ENCODE measurements around the gene KIF16B. TPM values are rescaled to one million over a fixed set of nuclear protein-coding genes. Genes with fewer than 3 reads are reported as not detected.

The KIF16B gene
- total and polyA plus RNA-seq, 2 experiments from 2014 or later: 9.3 to 21.8 TPM

DNA sequence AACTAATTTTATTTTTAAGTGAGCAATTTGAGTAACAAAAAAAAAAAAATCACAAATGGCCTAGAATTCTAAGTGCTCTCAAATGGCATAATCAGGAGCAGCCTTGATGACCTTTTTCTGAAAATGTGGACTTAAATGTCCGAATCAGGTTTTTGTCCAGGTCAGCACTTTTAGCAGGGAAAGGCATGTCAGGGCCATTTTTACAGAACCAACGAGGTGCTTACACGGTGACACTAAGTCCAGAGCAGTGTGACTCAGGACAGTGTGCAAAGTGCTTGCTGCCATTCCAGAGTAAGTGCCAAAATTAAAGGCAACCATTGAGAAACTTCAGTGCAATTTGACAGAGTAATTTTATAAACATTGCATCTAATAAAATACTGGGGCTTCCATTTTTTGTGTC lies 127.8 kb downstream of the KIF16B start:
- no peak overlapping the region for H3K4me2 ChIP-seq
- DNase-seq (ENCODE audit: low spot score): no peak
- no peaks in the 10 kb centered on the region for H3K9me3 ChIP-seq (ENCODE audit: low read depth)
- WGBS (ENCODE audit: low lambda C conversion rate, missing lambda C conversion rate): 76% methylated on average over 3 of the region's 3 CpGs
- no peaks in the 10 kb centered on the region for H4K20me1 ChIP-seq (ENCODE audit: insufficient read depth, poor library complexity, severe bottlenecking)
- H3K79me2 ChIP-seq: no peaks in the 10 kb centered on the region
- no peak overlapping the region for H3K4me3 ChIP-seq
- H3K9me2 ChIP-seq (replicated peaks; ENCODE audit: insufficient read depth): no peaks in the 10 kb centered on the region
- H3K4me1 ChIP-seq (ENCODE audit: insufficient read depth): no peaks in the 10 kb centered on the region
- TF ChIP-seq EZH2 (IDR thresholded peaks at IDR 0.05; ENCODE audit: borderline replicate concordance): no peak
- TF ChIP-seq, protein P1, sequence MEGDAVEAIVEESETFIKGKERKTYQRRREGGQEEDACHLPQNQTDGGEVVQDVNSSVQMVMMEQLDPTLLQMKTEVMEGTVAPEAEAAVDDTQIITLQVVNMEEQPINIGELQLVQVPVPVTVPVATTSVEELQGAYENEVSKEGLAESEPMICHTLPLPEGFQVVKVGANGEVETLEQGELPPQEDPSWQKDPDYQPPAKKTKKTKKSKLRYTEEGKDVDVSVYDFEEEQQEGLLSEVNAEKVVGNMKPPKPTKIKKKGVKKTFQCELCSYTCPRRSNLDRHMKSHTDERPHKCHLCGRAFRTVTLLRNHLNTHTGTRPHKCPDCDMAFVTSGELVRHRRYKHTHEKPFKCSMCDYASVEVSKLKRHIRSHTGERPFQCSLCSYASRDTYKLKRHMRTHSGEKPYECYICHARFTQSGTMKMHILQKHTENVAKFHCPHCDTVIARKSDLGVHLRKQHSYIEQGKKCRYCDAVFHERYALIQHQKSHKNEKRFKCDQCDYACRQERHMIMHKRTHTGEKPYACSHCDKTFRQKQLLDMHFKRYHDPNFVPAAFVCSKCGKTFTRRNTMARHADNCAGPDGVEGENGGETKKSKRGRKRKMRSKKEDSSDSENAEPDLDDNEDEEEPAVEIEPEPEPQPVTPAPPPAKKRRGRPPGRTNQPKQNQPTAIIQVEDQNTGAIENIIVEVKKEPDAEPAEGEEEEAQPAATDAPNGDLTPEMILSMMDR (IDR thresholded peaks at IDR 0.05; ENCODE audit: poor library complexity): no peak
- TF ChIP-seq EZH2phosphoT487 (IDR thresholded peaks at IDR 0.05; ENCODE audit: low read depth, severe bottlenecking, unreplicated experiment): no peak
- no peak overlapping the region for H2AFZ ChIP-seq
- H3K36me3 ChIP-seq (replicated peaks; ENCODE audit: insufficient read depth, low read depth): no peaks in the 10 kb centered on the region
- H3K27me3 ChIP-seq: no peaks in the 10 kb centered on the region
- H3K27ac ChIP-seq: no peak overlapping the region

DNA sequence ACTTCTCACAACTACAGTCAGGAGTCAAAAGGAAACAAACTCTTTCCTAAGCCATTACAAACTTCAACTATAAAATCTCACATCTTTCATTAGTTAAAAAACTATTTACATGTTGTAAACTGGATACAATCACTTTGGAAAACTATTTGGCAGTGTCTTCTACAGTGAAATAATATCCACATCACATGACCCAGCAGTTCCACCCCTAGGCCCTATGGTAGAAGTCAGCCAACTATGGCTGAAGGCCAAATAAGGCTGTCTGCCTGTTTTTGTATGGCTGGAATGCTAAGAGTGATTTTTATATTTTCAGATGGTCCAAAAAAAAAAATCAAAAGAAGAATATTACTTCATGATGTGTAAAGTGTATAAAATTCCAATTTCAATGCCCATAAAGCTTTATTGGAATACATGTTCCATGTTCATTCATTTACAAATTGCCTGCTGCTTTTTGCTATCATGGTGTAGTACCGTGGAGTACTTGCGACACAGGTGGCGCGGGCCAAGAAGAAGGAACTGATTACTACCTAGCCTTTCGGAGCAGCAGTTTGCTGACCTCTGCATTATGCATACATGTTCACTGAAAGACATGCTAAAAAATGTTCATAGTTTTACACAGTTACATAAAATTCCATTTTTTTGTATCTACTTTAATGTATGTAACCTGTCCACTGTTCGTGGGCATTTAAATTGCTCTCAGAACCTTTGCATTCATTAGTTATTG lies 129.0 kb downstream of the KIF16B start:
- no peaks in the 10 kb centered on the region for H3K9me2 ChIP-seq (replicated peaks; ENCODE audit: insufficient read depth)
- no peak overlapping the region for H3K4me3 ChIP-seq
- DNase-seq (ENCODE audit: low spot score): no peak
- H3K79me2 ChIP-seq: no peaks in the 10 kb centered on the region
- 90% methylated on average over 6 of the region's 6 CpGs for WGBS (ENCODE audit: low lambda C conversion rate, missing lambda C conversion rate)
- H3K36me3 ChIP-seq (replicated peaks; ENCODE audit: insufficient read depth, low read depth): no peaks in the 10 kb centered on the region
- H3K27ac ChIP-seq: no peak overlapping the region
- no peaks in the 10 kb centered on the region for H3K27me3 ChIP-seq
- H2AFZ ChIP-seq: no peak overlapping the region
- no peaks in the 10 kb centered on the region for H3K9me3 ChIP-seq (ENCODE audit: low read depth)
- H3K4me1 ChIP-seq (ENCODE audit: insufficient read depth): no peaks in the 10 kb centered on the region
- no peak overlapping the region for H3K4me2 ChIP-seq
- TF ChIP-seq, protein P1 (IDR thresholded peaks at IDR 0.05; ENCODE audit: poor library complexity): no peak
- TF ChIP-seq EZH2phosphoT487 (IDR thresholded peaks at IDR 0.05; ENCODE audit: low read depth, severe bottlenecking, unreplicated experiment): no peak
- TF ChIP-seq EZH2 (IDR thresholded peaks at IDR 0.05; ENCODE audit: borderline replicate concordance): no peak
- H4K20me1 ChIP-seq (ENCODE audit: insufficient read depth, poor library complexity, severe bottlenecking): no peaks in the 10 kb centered on the region

DNA sequence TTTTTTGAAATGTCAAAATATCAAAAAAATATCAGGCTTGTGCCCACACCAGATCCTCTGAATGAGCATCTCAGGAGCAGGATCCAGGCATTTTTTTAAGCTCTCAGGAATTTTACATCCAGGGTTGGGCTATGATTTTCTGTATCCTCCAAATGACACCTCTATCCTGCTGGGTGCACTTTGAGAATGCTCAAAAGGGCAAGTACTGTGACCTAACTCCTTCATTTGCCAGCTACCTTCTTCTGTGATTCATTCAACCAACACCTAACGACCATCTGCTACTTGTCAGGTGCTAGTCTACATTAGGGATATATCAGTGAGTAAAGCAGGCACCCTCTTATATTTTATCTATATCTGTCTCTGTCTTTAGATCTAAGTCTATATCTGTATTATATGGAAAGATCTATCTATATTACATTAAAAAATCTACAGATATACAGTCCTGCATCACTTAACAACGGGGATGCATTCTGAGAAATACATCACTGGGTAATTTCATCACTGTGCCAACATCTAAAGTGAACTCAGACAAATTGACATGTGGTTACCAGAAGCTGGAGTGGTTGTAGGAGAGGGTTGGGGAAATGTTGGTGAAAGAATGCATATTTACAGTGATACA lies 131.6 kb downstream of the KIF16B start:
- no peaks in the 10 kb centered on the region for H3K36me3 ChIP-seq (replicated peaks; ENCODE audit: insufficient read depth, low read depth)
- WGBS (ENCODE audit: low lambda C conversion rate, missing lambda C conversion rate): 93% methylated on average over 2 of the region's 2 CpGs
- no peak overlapping the region for H2AFZ ChIP-seq
- H3K9me2 ChIP-seq (replicated peaks; ENCODE audit: insufficient read depth): no peaks in the 10 kb centered on the region
- DNase-seq (ENCODE audit: low spot score): no peak
- H4K20me1 ChIP-seq (ENCODE audit: insufficient read depth, poor library complexity, severe bottlenecking): no peaks in the 10 kb centered on the region
- no peaks in the 10 kb centered on the region for H3K9me3 ChIP-seq (ENCODE audit: low read depth)
- TF ChIP-seq, protein P1 (IDR thresholded peaks at IDR 0.05; ENCODE audit: poor library complexity): no peak
- TF ChIP-seq EZH2 (IDR thresholded peaks at IDR 0.05; ENCODE audit: borderline replicate concordance) (no peak), EZH2phosphoT487 (IDR thresholded peaks at IDR 0.05; ENCODE audit: low read depth, severe bottlenecking, unreplicated experiment) (no peak)
- H3K4me2 ChIP-seq: no peak overlapping the region
- no peak overlapping the region for H3K27ac ChIP-seq
- no peaks in the 10 kb centered on the region for H3K27me3 ChIP-seq
- H3K4me1 ChIP-seq (ENCODE audit: insufficient read depth): no peaks in the 10 kb centered on the region
- H3K4me3 ChIP-seq: no peak overlapping the region
- no peaks in the 10 kb centered on the region for H3K79me2 ChIP-seq

Data from hepatocyte (in vitro differentiated cells).